Measurements from ENCODE around the gene KCNQ2.

DNA sequence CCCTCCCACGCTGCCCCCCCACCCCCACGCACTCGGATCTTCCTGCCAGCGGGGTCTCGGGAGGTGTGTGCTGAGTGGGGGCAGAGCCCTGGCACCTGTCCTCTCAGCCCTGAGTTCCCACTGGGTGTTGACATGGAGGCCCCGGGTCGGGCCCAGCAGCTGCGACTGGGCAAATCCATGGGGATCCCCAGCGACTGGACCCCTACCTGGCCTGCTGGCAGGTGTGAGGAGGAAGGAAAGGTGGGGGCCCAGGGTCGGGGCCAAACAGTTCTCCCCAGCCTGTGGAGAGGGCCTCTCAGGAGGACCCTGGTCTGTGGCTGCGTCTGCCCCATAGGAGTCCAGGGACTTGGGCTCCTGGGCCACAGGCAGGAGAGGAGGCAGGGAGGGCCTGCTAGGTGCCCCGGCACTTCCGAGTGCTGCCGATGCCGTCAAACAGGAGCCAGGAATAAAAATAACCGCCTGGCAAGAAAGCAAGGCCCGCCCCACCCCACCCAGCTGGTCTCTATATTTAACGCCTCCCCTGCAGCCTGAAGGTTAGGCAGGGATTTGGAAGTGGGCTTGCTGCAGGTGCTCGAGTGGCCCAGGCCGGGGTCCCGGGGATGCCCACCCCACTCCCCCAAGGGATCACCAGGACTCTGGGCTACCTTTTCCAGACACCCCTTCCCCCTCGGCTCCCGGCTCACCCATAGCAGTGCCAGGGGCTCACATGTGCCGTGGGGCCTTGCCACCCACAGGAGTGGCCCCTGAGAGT lies 27.9 kb upstream of the KCNQ2 start:
- TF ChIP-seq FOXA1 (IDR thresholded peaks at IDR 0.05) (no peak), TAF1 (conservative IDR thresholded peaks at IDR 0.05) (no peak), YY1 (IDR thresholded peaks at IDR 0.05) (no peak), JUND (IDR thresholded peaks at IDR 0.05) (no peak), EGR1 (IDR thresholded peaks at IDR 0.05; ENCODE audit: low read depth in 2 of 2) (no peak), RAD21 (IDR thresholded peaks at IDR 0.05) (no peak)
- TF ChIP-seq, protein P1, sequence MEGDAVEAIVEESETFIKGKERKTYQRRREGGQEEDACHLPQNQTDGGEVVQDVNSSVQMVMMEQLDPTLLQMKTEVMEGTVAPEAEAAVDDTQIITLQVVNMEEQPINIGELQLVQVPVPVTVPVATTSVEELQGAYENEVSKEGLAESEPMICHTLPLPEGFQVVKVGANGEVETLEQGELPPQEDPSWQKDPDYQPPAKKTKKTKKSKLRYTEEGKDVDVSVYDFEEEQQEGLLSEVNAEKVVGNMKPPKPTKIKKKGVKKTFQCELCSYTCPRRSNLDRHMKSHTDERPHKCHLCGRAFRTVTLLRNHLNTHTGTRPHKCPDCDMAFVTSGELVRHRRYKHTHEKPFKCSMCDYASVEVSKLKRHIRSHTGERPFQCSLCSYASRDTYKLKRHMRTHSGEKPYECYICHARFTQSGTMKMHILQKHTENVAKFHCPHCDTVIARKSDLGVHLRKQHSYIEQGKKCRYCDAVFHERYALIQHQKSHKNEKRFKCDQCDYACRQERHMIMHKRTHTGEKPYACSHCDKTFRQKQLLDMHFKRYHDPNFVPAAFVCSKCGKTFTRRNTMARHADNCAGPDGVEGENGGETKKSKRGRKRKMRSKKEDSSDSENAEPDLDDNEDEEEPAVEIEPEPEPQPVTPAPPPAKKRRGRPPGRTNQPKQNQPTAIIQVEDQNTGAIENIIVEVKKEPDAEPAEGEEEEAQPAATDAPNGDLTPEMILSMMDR (IDR thresholded peaks at IDR 0.05; ENCODE audit: low read depth, low read length, missing input control) = no peak
- TF ChIP-seq, protein P2, sequence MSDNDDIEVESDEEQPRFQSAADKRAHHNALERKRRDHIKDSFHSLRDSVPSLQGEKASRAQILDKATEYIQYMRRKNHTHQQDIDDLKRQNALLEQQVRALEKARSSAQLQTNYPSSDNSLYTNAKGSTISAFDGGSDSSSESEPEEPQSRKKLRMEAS (IDR thresholded peaks at IDR 0.05) = no peak
- TF ChIP-seq, protein P3, sequence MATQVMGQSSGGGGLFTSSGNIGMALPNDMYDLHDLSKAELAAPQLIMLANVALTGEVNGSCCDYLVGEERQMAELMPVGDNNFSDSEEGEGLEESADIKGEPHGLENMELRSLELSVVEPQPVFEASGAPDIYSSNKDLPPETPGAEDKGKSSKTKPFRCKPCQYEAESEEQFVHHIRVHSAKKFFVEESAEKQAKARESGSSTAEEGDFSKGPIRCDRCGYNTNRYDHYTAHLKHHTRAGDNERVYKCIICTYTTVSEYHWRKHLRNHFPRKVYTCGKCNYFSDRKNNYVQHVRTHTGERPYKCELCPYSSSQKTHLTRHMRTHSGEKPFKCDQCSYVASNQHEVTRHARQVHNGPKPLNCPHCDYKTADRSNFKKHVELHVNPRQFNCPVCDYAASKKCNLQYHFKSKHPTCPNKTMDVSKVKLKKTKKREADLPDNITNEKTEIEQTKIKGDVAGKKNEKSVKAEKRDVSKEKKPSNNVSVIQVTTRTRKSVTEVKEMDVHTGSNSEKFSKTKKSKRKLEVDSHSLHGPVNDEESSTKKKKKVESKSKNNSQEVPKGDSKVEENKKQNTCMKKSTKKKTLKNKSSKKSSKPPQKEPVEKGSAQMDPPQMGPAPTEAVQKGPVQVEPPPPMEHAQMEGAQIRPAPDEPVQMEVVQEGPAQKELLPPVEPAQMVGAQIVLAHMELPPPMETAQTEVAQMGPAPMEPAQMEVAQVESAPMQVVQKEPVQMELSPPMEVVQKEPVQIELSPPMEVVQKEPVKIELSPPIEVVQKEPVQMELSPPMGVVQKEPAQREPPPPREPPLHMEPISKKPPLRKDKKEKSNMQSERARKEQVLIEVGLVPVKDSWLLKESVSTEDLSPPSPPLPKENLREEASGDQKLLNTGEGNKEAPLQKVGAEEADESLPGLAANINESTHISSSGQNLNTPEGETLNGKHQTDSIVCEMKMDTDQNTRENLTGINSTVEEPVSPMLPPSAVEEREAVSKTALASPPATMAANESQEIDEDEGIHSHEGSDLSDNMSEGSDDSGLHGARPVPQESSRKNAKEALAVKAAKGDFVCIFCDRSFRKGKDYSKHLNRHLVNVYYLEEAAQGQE (IDR thresholded peaks at IDR 0.05) = no peak
- TF ChIP-seq, protein P4, sequence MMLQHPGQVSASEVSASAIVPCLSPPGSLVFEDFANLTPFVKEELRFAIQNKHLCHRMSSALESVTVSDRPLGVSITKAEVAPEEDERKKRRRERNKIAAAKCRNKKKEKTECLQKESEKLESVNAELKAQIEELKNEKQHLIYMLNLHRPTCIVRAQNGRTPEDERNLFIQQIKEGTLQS (IDR thresholded peaks at IDR 0.05) = no peak
